ENCODE results near the gene RFTN1. TPM values are rescaled to one million over a fixed set of nuclear protein-coding genes. Genes with fewer than 3 reads are reported as not detected.

The RFTN1 gene
- total and polyA plus RNA-seq, 10 of the 15 experiments (the other 5 are each of a cell fraction or from before 2014, with no cell fraction given), result 20.6 to 213 (median 147) TPM

DNA sequence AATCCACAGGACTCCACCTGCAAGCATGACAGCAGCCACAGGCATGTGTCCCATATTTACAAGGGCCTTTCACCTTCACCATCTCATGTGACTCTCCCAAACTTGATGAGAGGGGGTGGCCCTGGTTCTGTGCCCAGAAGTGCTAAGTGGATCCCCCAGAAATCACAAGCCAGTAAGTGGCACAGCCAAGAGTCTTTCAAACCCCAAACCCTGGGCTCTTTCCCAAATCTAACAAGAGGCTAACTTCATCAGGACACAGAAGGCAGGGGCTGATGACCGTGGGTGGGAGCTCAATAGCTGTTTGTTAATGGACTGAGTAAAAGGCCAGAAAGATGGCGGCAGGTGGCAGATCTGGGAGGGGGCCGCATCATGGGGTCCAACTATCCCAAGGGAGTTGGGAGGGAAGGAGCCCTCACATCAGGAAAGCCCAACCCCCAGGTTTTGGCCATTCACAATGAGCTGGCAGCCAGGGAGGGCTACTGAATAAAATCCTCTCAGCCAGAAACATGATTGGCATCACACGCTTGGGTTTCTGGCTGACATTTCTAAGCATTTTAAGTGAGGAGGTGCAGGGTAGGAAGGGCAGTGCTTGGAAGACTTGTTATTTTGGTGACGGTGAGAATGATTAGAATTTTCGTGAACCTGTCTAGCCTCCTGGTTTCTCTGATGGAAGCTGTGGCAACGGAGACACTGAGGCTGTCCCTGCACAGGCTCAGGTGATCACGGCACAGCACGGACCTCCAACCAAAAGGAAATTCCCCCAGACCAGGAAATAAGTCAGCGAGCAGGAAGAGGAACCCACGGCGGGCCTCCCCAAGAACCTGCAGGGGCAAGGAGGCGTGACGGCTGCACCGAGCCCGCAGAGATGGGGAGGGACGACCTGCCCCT, 139.2 kb downstream of the RFTN1 start (continued):
- peak in 1 of 2 experiments; percentile 53; a peak in 2 of 4 replicates for TF ChIP-seq EP300 (IDR thresholded peaks at IDR 0.05; ENCODE audit: borderline replicate concordance in 1 of 2, control insufficient read depth in 1 of 2, low read depth in 2 of 2, low read length in 2 of 2)
- TF ChIP-seq ZBTB33 (IDR thresholded peaks at IDR 0.05), result no peak
- TF ChIP-seq BACH1 (IDR thresholded peaks at IDR 0.05; ENCODE audit: borderline replicate concordance), result no peak; the same call in 1 of the 2 replicates
- TF ChIP-seq ASH2L (IDR thresholded peaks at IDR 0.05; ENCODE audit: borderline replicate concordance, low read depth), result no peak
- TF ChIP-seq, protein P1, sequence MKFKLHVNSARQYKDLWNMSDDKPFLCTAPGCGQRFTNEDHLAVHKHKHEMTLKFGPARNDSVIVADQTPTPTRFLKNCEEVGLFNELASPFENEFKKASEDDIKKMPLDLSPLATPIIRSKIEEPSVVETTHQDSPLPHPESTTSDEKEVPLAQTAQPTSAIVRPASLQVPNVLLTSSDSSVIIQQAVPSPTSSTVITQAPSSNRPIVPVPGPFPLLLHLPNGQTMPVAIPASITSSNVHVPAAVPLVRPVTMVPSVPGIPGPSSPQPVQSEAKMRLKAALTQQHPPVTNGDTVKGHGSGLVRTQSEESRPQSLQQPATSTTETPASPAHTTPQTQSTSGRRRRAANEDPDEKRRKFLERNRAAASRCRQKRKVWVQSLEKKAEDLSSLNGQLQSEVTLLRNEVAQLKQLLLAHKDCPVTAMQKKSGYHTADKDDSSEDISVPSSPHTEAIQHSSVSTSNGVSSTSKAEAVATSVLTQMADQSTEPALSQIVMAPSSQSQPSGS (IDR thresholded peaks at IDR 0.05; ENCODE audit: low read length), result peak; percentile 54; the same call in 1 of the 2 replicates
- TF ChIP-seq PML (IDR thresholded peaks at IDR 0.05; ENCODE audit: low read length), result 0 out of 2 replicates have a peak, but pooled peaks have one; percentile 20
- no peak for TF ChIP-seq TARDBP (IDR thresholded peaks at IDR 0.05; ENCODE audit: borderline replicate concordance)
- peak; percentile 83; the same call in 1 of the 2 replicates for TF ChIP-seq PAX8 (IDR thresholded peaks at IDR 0.05)
- TF ChIP-seq ATF7 (IDR thresholded peaks at IDR 0.05; ENCODE audit: low read depth), result no peak; the same call in 1 of the 2 replicates
- TF ChIP-seq SMAD5 (IDR thresholded peaks at IDR 0.05; ENCODE audit: low read depth), result no peak
- TF ChIP-seq TCF3 (IDR thresholded peaks at IDR 0.05; ENCODE audit: borderline replicate concordance, insufficient read depth, low read depth, low read length), result no peak
- no peak for TF ChIP-seq POU2F2 (IDR thresholded peaks at IDR 0.05; ENCODE audit: borderline replicate concordance, low read depth, low read length)
- TF ChIP-seq ZBTB11 (CRISPR knock-in tag; IDR thresholded peaks at IDR 0.05), result no peak
- TF ChIP-seq ETV6 (conservative IDR thresholded peaks at IDR 0.05 in 1 of 2, IDR thresholded peaks at IDR 0.05 in 1 of 2; ENCODE audit: borderline replicate concordance in 1 of 2, low read depth in 1 of 2), result peak in 1 of 2 experiments; percentile 97; a peak in 2 of 4 replicates
- no peak for TF ChIP-seq KDM1A (IDR thresholded peaks at IDR 0.05; ENCODE audit: borderline replicate concordance)
- no peak for TF ChIP-seq ZNF384 (IDR thresholded peaks at IDR 0.05; ENCODE audit: borderline replicate concordance, low read depth, low read length)
- TF ChIP-seq CREM (IDR thresholded peaks at IDR 0.05; ENCODE audit: low read depth), result 0 out of 2 replicates have a peak, but pooled peaks have one; percentile 50
- TF ChIP-seq, protein P2, sequence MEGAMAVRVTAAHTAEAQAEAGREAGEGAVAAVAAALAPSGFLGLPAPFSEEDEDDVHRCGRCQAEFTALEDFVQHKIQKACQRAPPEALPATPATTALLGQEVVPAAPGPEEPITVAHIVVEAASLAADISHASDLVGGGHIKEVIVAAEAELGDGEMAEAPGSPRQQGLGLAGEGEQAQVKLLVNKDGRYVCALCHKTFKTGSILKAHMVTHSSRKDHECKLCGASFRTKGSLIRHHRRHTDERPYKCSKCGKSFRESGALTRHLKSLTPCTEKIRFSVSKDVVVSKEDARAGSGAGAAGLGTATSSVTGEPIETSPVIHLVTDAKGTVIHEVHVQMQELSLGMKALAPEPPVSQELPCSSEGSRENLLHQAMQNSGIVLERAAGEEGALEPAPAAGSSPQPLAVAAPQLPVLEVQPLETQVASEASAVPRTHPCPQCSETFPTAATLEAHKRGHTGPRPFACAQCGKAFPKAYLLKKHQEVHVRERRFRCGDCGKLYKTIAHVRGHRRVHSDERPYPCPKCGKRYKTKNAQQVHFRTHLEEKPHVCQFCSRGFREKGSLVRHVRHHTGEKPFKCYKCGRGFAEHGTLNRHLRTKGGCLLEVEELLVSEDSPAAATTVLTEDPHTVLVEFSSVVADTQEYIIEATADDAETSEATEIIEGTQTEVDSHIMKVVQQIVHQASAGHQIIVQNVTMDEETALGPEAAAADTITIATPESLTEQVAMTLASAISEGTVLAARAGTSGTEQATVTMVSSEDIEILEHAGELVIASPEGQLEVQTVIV (IDR thresholded peaks at IDR 0.05; ENCODE audit: borderline replicate concordance, partially characterized antibody), result no peak
